H1 (cell line): ENCODE measurements around the gene CDK13. TPM values are rescaled to one million over a fixed set of nuclear protein-coding genes. Genes with fewer than 3 reads are reported as not detected.

Source experiments
- CHD7 ChIP-seq: fragments of 300-600 bp; sonication (generic); IDR thresholded peaks from 2 replicates; pipeline ENCODE4 v1.7.1; 2012; ENCODE audit warnings: low read length, moderate library complexity, mild to moderate bottlenecking, inconsistent platforms; ENCODE audit not compliant: insufficient replicate concordance
- EZH2 ChIP-seq: fragments of 200-600 bp; sonication (generic); IDR thresholded peaks from 2 replicates; pipeline ENCODE4 v1.7.1; 2012; ENCODE audit warnings: low read depth, mild to moderate bottlenecking, moderate library complexity, low read length, inconsistent platforms; ENCODE audit not compliant: severe bottlenecking
- polyA plus RNA-seq, 7 experiments: library from polyadenylated mRNA; depleted of rRNA in 3 of 7; stranded (reverse) in 5 of 7; unstranded in 2 of 7; fragments of >200 nt in 5 of 7; fragments of 200-250 nt in 2 of 7; gene quantifications; 1 replicate in 5 of 7; 2 replicates in 1 of 7; 4 replicates in 1 of 7; pipeline versions ENCODE4 v1.2.1 to v1.2.3, GENCODE V29; 2011 to 2013; ENCODE audit warnings: missing spikeins in 2 of 7, mixed read lengths in 2 of 7
- total RNA-seq: library from RNA; stranded (reverse); fragmentation: NEBNext Ultra II Directional; extraction: Animal tissue kit (Norgen Biotek cat#: 25700); gene quantifications from 2 replicates; pipeline ENCODE4 v1.2.1, GENCODE V29; 2021

CDK13 gene
- total and polyA plus RNA-seq, 2 of the 8 experiments (the other 6 are each of a cell fraction or from before 2014, with no cell fraction given), result 22.6 to 49.5 TPM

- TF ChIP-seq CHD7, result peak; percentile 44
- TF ChIP-seq EZH2, result no peak
Observed at GRCh38 chr7:39978230-39978934, 28.3 kb downstream of the CDK13 start (continued).
